H1 (cell line): Measurements from ENCODE around the gene APBA2. TPM values are rescaled to one million over a fixed set of nuclear protein-coding genes. Genes with fewer than 3 reads are reported as not detected.
A peak's percentile ranks its signal among the peaks of the same experiment; 100 is the strongest.

Source experiments
- CTCF ChIA-PET: fragments of 300-600 bp; sonication (Branson Sonifier 250); formaldehyde crosslinking; loops from one replicate; lab custom pipeline; 2021; ENCODE audit not compliant: partially characterized antibody; lab: Charles Lee
- POLR2A ChIA-PET: fragments of 300-600 bp; sonication (Branson Sonifier 250); formaldehyde crosslinking; loops from one replicate; lab custom pipeline; 2021; ENCODE audit warnings: inconsistent platforms; ENCODE audit not compliant: partially characterized antibody; lab: Charles Lee
- DNase-seq, 2 experiments: peaks; one replicate each; pipeline versions ENCODE4 v3.0.0 to v3.0.0-alpha.2; 2010 to 2022; ENCODE audit warnings: low spot score in 2 of 2, low read depth in 1 of 2, mixed read lengths in 1 of 2
- FAIRE-seq: peaks from 2 replicates; lab custom pipeline; 2011; peaks lifted over from hg19 to GRCh38; lab: Jason Lieb, UNC
- H2AFZ ChIP-seq: 2 replicates; pipeline ENCODE4 v1.8.1; 2012; ENCODE audit warnings: low read length, inconsistent platforms
- H2AK5ac ChIP-seq: 2 replicates; pipeline ENCODE4 v1.6.1; 2013; ENCODE audit warnings: low read depth, low read length
- H2BK120ac ChIP-seq: replicated peaks from 2 replicates; pipeline ENCODE3; 2013; ENCODE audit warnings: low read depth, low read length, inconsistent platforms
- H2BK12ac ChIP-seq: 2 replicates; pipeline ENCODE4 v1.6.1; 2013; ENCODE audit warnings: low read depth, low read length
- H2BK15ac ChIP-seq: 2 replicates; pipeline ENCODE4 v1.6.1; 2013; ENCODE audit warnings: low read length
- H2BK20ac ChIP-seq: 2 replicates; pipeline ENCODE4 v1.6.1; 2013; ENCODE audit warnings: low read length
- H2BK5ac ChIP-seq: 2 replicates; pipeline ENCODE4 v1.6.1; 2013; ENCODE audit warnings: low read depth, low read length
- H3K14ac ChIP-seq: 2 replicates; pipeline ENCODE4 v1.6.1; 2013; ENCODE audit warnings: inconsistent platforms; ENCODE audit not compliant: insufficient read length
- H3K18ac ChIP-seq: 2 replicates; pipeline ENCODE4 v1.6.1; 2013; ENCODE audit warnings: low read length; ENCODE audit errors: extremely low read depth
- H3K23ac ChIP-seq: 2 replicates; pipeline ENCODE4 v1.6.1; 2013; ENCODE audit warnings: inconsistent platforms; ENCODE audit not compliant: insufficient read length
- H3K23me2 ChIP-seq: 2 replicates; pipeline ENCODE4 v1.6.1; 2013; ENCODE audit warnings: low read depth, low read length
- H3K27ac ChIP-seq: 2 replicates; pipeline ENCODE4 v1.6.1; 2011; ENCODE audit warnings: low read depth, low read length, inconsistent platforms
- H3K27me3 ChIP-seq, 4 experiments: replicated peaks in 1 of 4; 1 replicate in 1 of 4; 2 replicates in 3 of 4; pipeline versions ENCODE4 v1.6.1 to v1.8.1; 2011 to 2013; ENCODE audit warnings: low read length in 3 of 4, mild to moderate bottlenecking in 3 of 4, inconsistent platforms in 2 of 4, mixed read lengths in 2 of 4, moderate library complexity in 1 of 4; ENCODE audit not compliant: control insufficient read depth in 3 of 4, insufficient read depth in 3 of 4; ENCODE audit errors: extremely low read depth in 1 of 4
- H3K36me3 ChIP-seq, 4 experiments: 2 replicates each; pipeline versions ENCODE4 v1.6.1 to v1.8.1; 2011 to 2013; ENCODE audit warnings: mild to moderate bottlenecking in 4 of 4, low read length in 3 of 4, moderate library complexity in 2 of 4, control low read depth in 1 of 4, inconsistent platforms in 1 of 4; ENCODE audit not compliant: insufficient read depth in 4 of 4, control insufficient read depth in 2 of 4
- H3K4ac ChIP-seq: replicated peaks from 2 replicates; pipeline ENCODE3; 2013; ENCODE audit warnings: low read length, low read depth, mixed read lengths, inconsistent platforms; ENCODE audit not compliant: insufficient read length
- H3K4me1 ChIP-seq, 4 experiments: replicated peaks in 1 of 4; 1 replicate in 1 of 4; 2 replicates in 3 of 4; pipeline versions ENCODE4 v1.6.1 to v1.8.1; 2011 to 2013; ENCODE audit warnings: low read length in 3 of 4, inconsistent platforms in 2 of 4, mixed read lengths in 1 of 4; ENCODE audit not compliant: insufficient read depth in 4 of 4, control insufficient read depth in 3 of 4
- H3K4me2 ChIP-seq, 2 experiments: 2 replicates each; pipeline versions ENCODE4 v1.6.1 to v1.8.1; 2011 to 2013; ENCODE audit warnings: low read depth in 2 of 2, low read length in 2 of 2, control low read depth in 1 of 2, inconsistent platforms in 1 of 2, mild to moderate bottlenecking in 1 of 2; ENCODE audit not compliant: insufficient read depth in 1 of 2
- H3K4me3 ChIP-seq, 4 experiments: fragments of 200-600, 300-600 bp in 1 of 4; sonication (generic), shearing (Covaris generic), sonication (Bioruptor Twin) in 1 of 4; 2 replicates each; pipeline versions ENCODE4 v1.5.1 to v1.8.1; 2011 to 2016; ENCODE audit warnings: low read length in 4 of 4, low read depth in 3 of 4, control low read depth in 2 of 4, inconsistent platforms in 2 of 4, mild to moderate bottlenecking in 2 of 4, mixed read lengths in 1 of 4, moderate library complexity in 1 of 4; ENCODE audit not compliant: insufficient read depth in 2 of 4; ENCODE audit errors: extremely low read depth in 1 of 4
- H3K56ac ChIP-seq: replicated peaks from 2 replicates; pipeline ENCODE3; 2013; ENCODE audit warnings: low read depth, mild to moderate bottlenecking, mixed read lengths, low read length, inconsistent platforms; ENCODE audit not compliant: insufficient read length
- H3K79me1 ChIP-seq: 2 replicates; pipeline ENCODE4 v1.6.1; 2013; ENCODE audit warnings: low read depth, low read length, control low read depth
- H3K79me2 ChIP-seq, 2 experiments: 2 replicates each; pipeline versions ENCODE4 v1.6.1 to v1.8.1; 2012 to 2013; ENCODE audit warnings: low read length in 2 of 2, mild to moderate bottlenecking in 2 of 2, inconsistent platforms in 1 of 2; ENCODE audit not compliant: insufficient read depth in 2 of 2, control insufficient read depth in 1 of 2
- H3K9ac ChIP-seq, 4 experiments: replicated peaks in 1 of 4; 1 replicate in 1 of 4; 2 replicates in 3 of 4; pipeline versions ENCODE4 v1.6.1 to v1.8.1; 2011 to 2013; ENCODE audit warnings: low read depth in 3 of 4, low read length in 3 of 4, control low read depth in 2 of 4, mild to moderate bottlenecking in 2 of 4, moderate library complexity in 2 of 4, inconsistent platforms in 1 of 4; ENCODE audit errors: extremely low read depth in 1 of 4
- H3K9me3 ChIP-seq, 2 experiments: 2 replicates each; pipeline versions ENCODE4 v1.6.1 to v1.8.1; 2012 to 2013; ENCODE audit warnings: mild to moderate bottlenecking in 2 of 2, moderate library complexity in 2 of 2, control low read depth in 1 of 2, inconsistent platforms in 1 of 2, low read depth in 1 of 2, low read length in 1 of 2, mixed read lengths in 1 of 2; ENCODE audit not compliant: insufficient read depth in 2 of 2
- H4K20me1 ChIP-seq, 2 experiments: replicated peaks in 1 of 2; 2 replicates each; pipeline versions ENCODE3 to v1.8.1; 2011 to 2013; ENCODE audit warnings: inconsistent platforms in 2 of 2, low read length in 2 of 2, mild to moderate bottlenecking in 1 of 2; ENCODE audit not compliant: insufficient read depth in 2 of 2, control insufficient read depth in 1 of 2
- H4K5ac ChIP-seq: 2 replicates; pipeline ENCODE4 v1.6.1; 2013; ENCODE audit warnings: low read length, low read depth, mixed read lengths, inconsistent platforms; ENCODE audit not compliant: insufficient read length
- H4K8ac ChIP-seq: 2 replicates; pipeline ENCODE4 v1.8.0; 2013; ENCODE audit warnings: mild to moderate bottlenecking, moderate library complexity, low read length, inconsistent platforms; ENCODE audit not compliant: insufficient read depth; ENCODE audit errors: extremely low read depth
- H4K91ac ChIP-seq: replicated peaks from 2 replicates; pipeline ENCODE3; 2013; ENCODE audit warnings: low read length, mixed read lengths, inconsistent platforms; ENCODE audit not compliant: insufficient read length
- KDM1A ChIP-seq: fragments of 200-600, 300-600 bp; sonication (generic); IDR thresholded peaks from 2 replicates; pipeline ENCODE4 v1.7.1; 2016; ENCODE audit warnings: mild to moderate bottlenecking, low read length, borderline replicate concordance
- KDM4A ChIP-seq: IDR thresholded peaks from one replicate; pipeline ENCODE4 v1.7.1; 2012; ENCODE audit warnings: low read depth, mild to moderate bottlenecking, moderate library complexity, low read length, inconsistent platforms; ENCODE audit not compliant: severe bottlenecking
- WGBS, 2 experiments: shearing (Covaris generic) in 1 of 2; methylation state at CpG; one replicate each; pipeline versions ENCODE4 v1.1.6 to v1.1.7; 2013 to 2015; ENCODE audit warnings: low lambda C conversion rate in 2 of 2, mixed read lengths in 2 of 2, inconsistent platforms in 1 of 2, low coverage in 1 of 2, missing lambda C conversion rate in 1 of 2; ENCODE audit not compliant: insufficient replicate concordance in 2 of 2, insufficient coverage in 1 of 2, insufficient read length in 1 of 2; ENCODE audit errors: extremely low coverage in 1 of 2, missing lambda C conversion rate in 1 of 2; 5-methylcytosine and 5-hydroxymethylcytosine counted together
- polyA plus RNA-seq, 7 experiments: library from polyadenylated mRNA; depleted of rRNA in 3 of 7; stranded (reverse) in 5 of 7; unstranded in 2 of 7; fragments of >200 nt in 5 of 7; fragments of 200-250 nt in 2 of 7; gene quantifications; 1 replicate in 5 of 7; 2 replicates in 1 of 7; 4 replicates in 1 of 7; pipeline versions ENCODE4 v1.2.1 to v1.2.3, GENCODE V29; 2011 to 2013; ENCODE audit warnings: missing spikeins in 2 of 7, mixed read lengths in 2 of 7
- total RNA-seq: library from RNA; stranded (reverse); fragmentation: NEBNext Ultra II Directional; extraction: Animal tissue kit (Norgen Biotek cat#: 25700); gene quantifications from 2 replicates; pipeline ENCODE4 v1.2.1, GENCODE V29; 2021

Gene APBA2
- total and polyA plus RNA-seq, 2 of the 8 experiments (the other 6 are each of a cell fraction or from before 2014, with no cell fraction given), result 15.5 to 19.0 TPM

DNA sequence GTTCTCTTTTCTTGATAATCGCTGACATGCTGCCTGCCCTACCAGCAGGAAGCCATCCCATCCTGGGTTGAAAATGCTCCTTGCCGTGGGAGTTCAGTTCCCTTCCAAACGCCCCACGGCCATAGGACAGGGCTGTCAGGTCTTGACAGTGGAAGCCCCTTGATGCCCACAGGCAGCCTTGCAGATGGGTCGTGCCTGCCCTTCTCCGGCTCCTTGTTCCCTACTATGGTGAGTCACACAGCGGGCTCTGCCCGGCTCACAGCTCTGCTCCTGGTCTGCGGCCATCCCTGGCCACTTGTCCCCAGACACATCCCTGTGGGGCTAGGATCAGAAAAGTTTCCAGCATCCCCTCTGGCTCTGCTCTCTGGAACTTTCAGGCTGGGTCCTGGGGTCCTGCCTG lies 6.2 kb upstream of the APBA2 start:
- Histone ChIP-seq H3K4ac (peak overlapping the region; percentile 72), H2BK120ac (no peak overlapping the region), H4K91ac (no peak overlapping the region), H3K56ac (no peak overlapping the region), H3K14ac (no peak overlapping the region), H2BK12ac (no peak overlapping the region), H3K9ac (no peak overlapping the region), H2BK5ac (no peak overlapping the region), H3K23ac (no peak overlapping the region), H3K27me3 (peaks cover 0 to 18% (median 8%) of the 10 kb centered on the region in 4 experiments; a peak in 5 of 7 replicates), H3K36me3 (no peaks in the 10 kb centered on the region), H3K9me3 (no peaks in the 10 kb centered on the region), H3K23me2 (no peaks in the 10 kb centered on the region; the same call in 1 of the 2 replicates), H4K8ac (no peak overlapping the region), H2AK5ac (no peak overlapping the region), H3K4me3 (no peak overlapping the region), H3K79me1 (no peaks in the 10 kb centered on the region), H2AFZ (no peak overlapping the region), H2BK20ac (no peak overlapping the region), H3K18ac (no peak overlapping the region), H3K27ac (no peak overlapping the region), H2BK15ac (no peak overlapping the region), H3K4me2 (no peak overlapping the region), H4K5ac (no peak overlapping the region), H4K20me1 (no peaks in the 10 kb centered on the region), H3K4me1 (peaks cover 9 to 16% (median 13%) of the 10 kb centered on the region in 4 experiments; a peak in 6 of 7 replicates), H3K79me2 (no peaks in the 10 kb centered on the region)
- FAIRE-seq (no peak), DNase-seq (no peak)
- ChIA-PET CTCF (interaction anchor here (0.5 to 1.8 kb wide), 4 partner anchors 35 to 139 kb away, joined by 3 to 4 read pairs (median 3); no protein-coding TSS in a partner anchor), POLR2A (no interaction called here)
- WGBS, 2 experiments, result 91% methylated on average over 9 of the region's 9 CpGs; no CpG with 5 or more reads in 1 of the 2 experiments
- TF ChIP-seq KDM4A (no peak), KDM1A (no peak)
